Naive thymus-derived CD8-positive, alpha-beta T cell (primary cell): Measurements from ENCODE around the gene SRSF4. TPM values are rescaled to one million over a fixed set of nuclear protein-coding genes. Genes with fewer than 3 reads are reported as not detected.
A peak's percentile ranks its signal among the peaks of the same experiment; 100 is the strongest.
"Not testable (repeated sequence)": the region's sequence is repeated elsewhere in the genome, so short reads cannot be mapped to it uniquely, and the experiment has no call there.

Experiments
- ATAC-seq, 2 donors: fragments of 150-1000 bp; cut with Tn5 transposase in 1 of 2; sonication (Bioruptor Pico), chemical (Tn5 transposase) in 1 of 2; 1 replicate in 1 of 2; 2 replicates in 1 of 2; pipeline ENCODE4 v1.10.0; 2021; ENCODE audit warnings: mild to moderate bottlenecking in 2 of 2, moderate library complexity in 2 of 2
- POLR2A ChIA-PET: fragments of 350-600 bp; sonication (Branson Sonifier 250); formaldehyde crosslinking; loops from one replicate; lab custom pipeline; 2021; ENCODE audit warnings: antibody characterized with exemption; lab: Charles Lee
- DNase-seq, 10 donors: peaks; one replicate each; pipeline versions ENCODE4 v3.0.0 to v3.0.0-alpha.2; 2020 to 2022
- H3K27ac Mint-ChIP-seq, 10 donors: one replicate each; pipeline ENCODE4 v1.8.0; 2020 to 2022; ENCODE audit warnings: mild to moderate bottlenecking in 10 of 10, mixed read lengths in 10 of 10, moderate library complexity in 4 of 10, inconsistent platforms in 1 of 10
- H3K27me3 Mint-ChIP-seq, 5 donors: one replicate each; pipeline ENCODE4 v1.8.0; 2021 to 2022; ENCODE audit warnings: mixed read lengths in 5 of 5
- H3K36me3 Mint-ChIP-seq, 3 donors: one replicate each; pipeline ENCODE4 v1.8.0; 2020 to 2022; ENCODE audit warnings: mixed read lengths in 3 of 3, mild to moderate bottlenecking in 2 of 3, inconsistent platforms in 1 of 3
- H3K4me1 Mint-ChIP-seq, 4 donors: one replicate each; pipeline ENCODE4 v1.8.0; 2021 to 2022; ENCODE audit warnings: mixed read lengths in 4 of 4
- H3K4me3 Mint-ChIP-seq, 10 donors: one replicate each; pipeline ENCODE4 v1.8.0; 2020 to 2022; ENCODE audit warnings: mild to moderate bottlenecking in 10 of 10, mixed read lengths in 10 of 10, moderate library complexity in 6 of 10, inconsistent platforms in 1 of 10
- H3K9me3 Mint-ChIP-seq, 9 donors: one replicate each; pipeline ENCODE4 v1.8.0; 2020 to 2022; ENCODE audit warnings: mixed read lengths in 9 of 9, mild to moderate bottlenecking in 3 of 9, inconsistent platforms in 1 of 9, moderate library complexity in 1 of 9
- polyA plus RNA-seq, 3 donors: library from polyadenylated mRNA; unstranded; fragments of 300-500 nt; fragmentation: Illumina TruSeq; gene quantifications; one replicate each; pipeline ENCODE4 v1.2.3, GENCODE V29; 2021
- total RNA-seq, 8 experiments: library from RNA in 2 of 8; stranded (reverse) in 2 of 8; gene quantifications; one replicate each; pipeline ENCODE4 v1.2.3 and lab custom pipeline; 2021 to 2026

Gene SRSF4
- total and polyA plus RNA-seq, 5 experiments from 2014 or later = 73.2 to 104 (median 83.3) TPM

DNA sequence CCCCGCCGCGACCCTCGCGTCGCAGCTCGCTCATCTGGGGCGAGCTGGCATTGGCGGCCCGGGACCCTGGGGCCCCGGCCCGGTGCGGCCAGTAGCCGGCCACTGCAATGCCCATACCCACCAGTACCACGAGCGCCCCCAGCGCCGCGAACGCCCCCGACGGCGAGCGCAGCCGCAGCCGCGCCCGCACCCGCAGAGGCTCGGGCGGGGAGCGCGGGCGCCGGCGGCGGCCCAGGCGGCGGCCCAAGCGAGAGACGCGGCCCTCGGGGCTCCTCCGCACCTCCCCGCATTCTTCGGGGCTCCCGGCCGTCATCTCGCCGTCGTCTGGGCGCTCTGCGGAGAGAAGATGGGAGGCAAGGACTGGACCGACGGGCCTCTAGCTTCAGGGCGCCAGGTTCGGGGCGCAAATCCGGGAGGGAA, 60.2 kb downstream of the SRSF4 start:
- peak overlapping the region in 3 of 10 donors; percentile 36 to 77 (median 45) for H3K4me3 Mint-ChIP-seq
- peaks cover 8 to 27% (median 12%) of the 10 kb centered on the region in 5 donors for H3K27me3 Mint-ChIP-seq
- peaks cover 0 to 37% (median 10%) of the 10 kb centered on the region in 3 donors for H3K36me3 Mint-ChIP-seq
- peaks cover 11 to 19% (median 13%) of the 10 kb centered on the region in 4 donors for H3K4me1 Mint-ChIP-seq
- peak; percentile 14 to 19 for ATAC-seq
- no peak overlapping the region for H3K27ac Mint-ChIP-seq
- POLR2A ChIA-PET = interaction anchor here (0.9 to 1.4 kb wide), 4 partner anchors 14 to 237 kb away, joined by 3 to 5 read pairs (median 4); partner anchors contain the start of gene SRSF4
- H3K9me3 Mint-ChIP-seq = no peaks in the 10 kb centered on the region
- DNase-seq = peak in 3 of 10 donors; percentile 7 to 22 (median 10)

DNA sequence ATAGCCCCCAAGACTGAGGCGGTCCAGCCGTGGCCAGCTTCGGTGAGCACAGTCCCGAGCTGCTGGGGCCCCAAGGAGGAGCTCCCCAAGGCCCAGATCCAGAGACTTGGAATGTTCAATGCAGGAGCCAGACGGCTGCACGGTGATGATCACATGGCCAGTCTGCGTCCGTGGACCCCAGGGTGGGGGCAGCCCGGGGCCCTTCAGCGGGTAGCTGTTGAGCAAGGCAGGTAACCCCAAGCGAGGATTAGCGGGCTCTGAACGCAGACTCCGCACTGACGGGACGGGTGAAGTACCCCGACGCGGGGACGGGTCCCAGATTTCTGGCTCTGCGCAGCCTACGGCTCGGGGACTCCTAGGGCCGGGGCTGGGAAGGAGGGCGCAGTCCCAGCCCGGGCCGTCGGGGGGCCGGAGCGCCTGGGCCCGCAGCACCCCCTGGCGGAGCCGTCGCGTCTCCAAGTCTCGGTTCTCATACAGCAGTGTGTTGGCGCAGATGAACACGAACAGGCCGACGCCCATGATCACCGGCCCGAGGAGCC, 60.7 kb downstream of the SRSF4 start:
- H3K27ac Mint-ChIP-seq = peak overlapping the region in 2 of 10 donors; percentile 19 to 49
- H3K4me1 Mint-ChIP-seq = peaks cover 10 to 18% (median 13%) of the 10 kb centered on the region in 4 donors
- POLR2A ChIA-PET = interaction anchor here (0.9 to 1.4 kb wide), 3 partner anchors 14 to 61 kb away, joined by 3 to 5 read pairs (median 3); partner anchors contain the start of gene SRSF4
- H3K4me3 Mint-ChIP-seq = peak overlapping the region in 7 of 10 donors; percentile 7 to 68 (median 36)
- H3K27me3 Mint-ChIP-seq = peaks cover 7 to 23% (median 10%) of the 10 kb centered on the region in 5 donors
- no peaks in the 10 kb centered on the region for H3K9me3 Mint-ChIP-seq
- peak; percentile 42 to 74 (median 60) for DNase-seq
- ATAC-seq = peak; percentile 69 to 83
- peaks cover 0 to 42% (median 15%) of the 10 kb centered on the region in 3 donors for H3K36me3 Mint-ChIP-seq

DNA sequence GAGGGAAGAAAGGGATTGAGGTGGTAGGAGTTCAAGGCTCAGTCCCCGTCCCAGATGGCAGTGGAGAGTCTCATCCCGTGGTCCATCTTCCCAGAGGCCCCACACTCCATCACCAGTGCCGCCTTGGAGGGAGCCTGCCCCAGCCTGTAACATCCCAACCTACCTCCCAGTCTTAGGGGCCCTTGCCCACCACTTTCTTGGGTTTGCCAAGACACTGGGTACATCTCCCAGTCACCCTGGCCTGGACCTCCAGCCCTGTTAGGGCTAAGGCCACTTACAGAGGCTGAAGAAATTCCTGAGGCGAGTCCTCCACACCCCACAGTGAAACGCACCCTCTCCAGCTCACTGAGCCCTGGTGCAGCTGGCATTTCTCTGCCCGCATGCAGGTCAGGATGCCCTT, 61.3 kb downstream of the SRSF4 start:
- Mint-ChIP-seq H3K27ac (peak overlapping the region in 1 of 10 donors; percentile 19), H3K9me3 (no peaks in the 10 kb centered on the region), H3K27me3 (peaks cover under 1 to 17% (median 4%) of the 10 kb centered on the region in 5 donors), H3K36me3 (peaks cover 0 to 43% (median 19%) of the 10 kb centered on the region in 3 donors), H3K4me1 (peaks cover 3 to 12% (median 8%) of the 10 kb centered on the region in 4 donors), H3K4me3 (peak overlapping the region in 7 of 10 donors; percentile 7 to 74 (median 19))
- DNase-seq (peak in 1 of 10 donors; percentile 11), ATAC-seq (no peak)
- POLR2A ChIA-PET = interaction anchor here (1.4 kb wide), 2 partner anchors 37 to 62 kb away, joined by 3 to 5 read pairs; partner anchors contain the start of gene SRSF4

DNA sequence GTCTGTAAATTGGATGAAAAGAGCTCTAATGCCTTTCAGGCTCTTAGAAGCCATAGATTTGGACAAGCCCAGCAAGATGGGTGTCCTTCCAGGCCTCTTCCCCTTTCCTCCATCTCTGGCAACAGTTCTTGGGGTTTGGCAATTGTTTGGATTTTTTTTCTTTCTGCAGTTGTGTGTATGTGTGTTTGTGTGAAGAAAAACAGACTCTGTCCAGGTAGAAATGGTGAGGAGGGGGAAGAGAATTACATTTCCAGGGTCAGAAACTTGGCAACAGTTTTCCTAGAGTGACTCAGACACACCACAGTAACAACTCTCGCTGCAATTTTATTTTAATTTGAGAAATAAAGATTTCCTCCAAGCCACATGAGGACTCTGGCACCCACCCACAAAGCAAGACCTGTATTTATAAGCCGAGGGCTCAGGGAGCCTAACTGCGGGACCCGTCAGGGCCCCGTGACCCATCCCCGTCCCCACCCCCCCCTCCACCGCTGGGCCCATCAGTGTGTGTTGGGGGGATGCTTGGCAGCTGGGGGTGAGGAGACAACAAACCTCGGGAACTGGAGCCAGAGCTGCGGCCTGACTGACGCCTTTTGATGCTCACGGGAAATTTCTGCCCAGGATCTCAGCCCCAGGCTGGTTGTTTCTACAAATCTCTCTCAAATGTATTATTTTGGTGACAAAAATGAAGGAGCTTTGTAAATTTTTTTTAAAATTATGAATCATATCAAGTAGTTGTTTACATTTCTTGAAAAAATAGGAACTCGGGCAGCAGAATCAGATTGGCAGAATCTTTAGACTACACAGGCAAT, 62.4 kb downstream of the SRSF4 start:
- H3K27ac Mint-ChIP-seq = peak overlapping the region in 1 of 10 donors; percentile 88
- DNase-seq = no peak
- no peak for ATAC-seq
- H3K4me1 Mint-ChIP-seq = peaks cover 2 to 8% (median 6%) of the 10 kb centered on the region in 4 donors
- no peak overlapping the region for H3K4me3 Mint-ChIP-seq
- no peaks in the 10 kb centered on the region for H3K9me3 Mint-ChIP-seq
- peaks cover 0 to 50% (median 19%) of the 10 kb centered on the region in 3 donors for H3K36me3 Mint-ChIP-seq
- POLR2A ChIA-PET = no interaction called here
- H3K27me3 Mint-ChIP-seq = peaks cover 0 to 11% (median 0%) of the 10 kb centered on the region in 5 donors

- Mint-ChIP-seq H3K9me3 (no peaks in the 10 kb centered on the region), H3K4me3 (no peak overlapping the region), H3K4me1 (peaks cover 0 to 2% (median 0%) of the 10 kb centered on the region in 4 donors), H3K36me3 (peaks cover under 1 to 70% (median 26%) of the 10 kb centered on the region in 3 donors), H3K27me3 (peaks cover 0 to 1% (median 0%) of the 10 kb centered on the region in 5 donors), H3K27ac (peak overlapping the region in 2 of 10 donors; percentile 41 to 72)
- DNase-seq = no peak
- POLR2A ChIA-PET = no interaction called here
- ATAC-seq = no peak
Observed at GRCh38 chr1:29117381-29117780, 64.3 kb downstream of the SRSF4 start.

- H3K9me3 Mint-ChIP-seq = no peaks in the 10 kb centered on the region
- ATAC-seq (no peak), DNase-seq (no peak)
- POLR2A ChIA-PET = no interaction called here
- no peaks in the 10 kb centered on the region for H3K27me3 Mint-ChIP-seq
- H3K36me3 Mint-ChIP-seq = peaks cover 6 to 93% (median 36%) of the 10 kb centered on the region in 3 donors
- no peak overlapping the region for H3K4me3 Mint-ChIP-seq
- peaks cover 0 to 2% (median 0%) of the 10 kb centered on the region in 4 donors for H3K4me1 Mint-ChIP-seq
- H3K27ac Mint-ChIP-seq = no peak overlapping the region
Observed at GRCh38 chr1:29114654-29115053, 67.0 kb downstream of the SRSF4 start.

- no peaks in the 10 kb centered on the region for H3K9me3 Mint-ChIP-seq
- H3K36me3 Mint-ChIP-seq = peaks cover 6 to 96% (median 38%) of the 10 kb centered on the region in 3 donors
- H3K27ac Mint-ChIP-seq = peak overlapping the region in 3 of 10 donors; percentile 6 to 47 (median 7)
- ATAC-seq (no peak), DNase-seq (no peak)
- no peaks in the 10 kb centered on the region for H3K27me3 Mint-ChIP-seq
- H3K4me3 Mint-ChIP-seq = no peak overlapping the region
- H3K4me1 Mint-ChIP-seq = peaks cover 0 to 2% (median 0%) of the 10 kb centered on the region in 4 donors
- POLR2A ChIA-PET = no interaction called here
Observed at GRCh38 chr1:29113413-29114117, 68.1 kb downstream of the SRSF4 start.

DNA sequence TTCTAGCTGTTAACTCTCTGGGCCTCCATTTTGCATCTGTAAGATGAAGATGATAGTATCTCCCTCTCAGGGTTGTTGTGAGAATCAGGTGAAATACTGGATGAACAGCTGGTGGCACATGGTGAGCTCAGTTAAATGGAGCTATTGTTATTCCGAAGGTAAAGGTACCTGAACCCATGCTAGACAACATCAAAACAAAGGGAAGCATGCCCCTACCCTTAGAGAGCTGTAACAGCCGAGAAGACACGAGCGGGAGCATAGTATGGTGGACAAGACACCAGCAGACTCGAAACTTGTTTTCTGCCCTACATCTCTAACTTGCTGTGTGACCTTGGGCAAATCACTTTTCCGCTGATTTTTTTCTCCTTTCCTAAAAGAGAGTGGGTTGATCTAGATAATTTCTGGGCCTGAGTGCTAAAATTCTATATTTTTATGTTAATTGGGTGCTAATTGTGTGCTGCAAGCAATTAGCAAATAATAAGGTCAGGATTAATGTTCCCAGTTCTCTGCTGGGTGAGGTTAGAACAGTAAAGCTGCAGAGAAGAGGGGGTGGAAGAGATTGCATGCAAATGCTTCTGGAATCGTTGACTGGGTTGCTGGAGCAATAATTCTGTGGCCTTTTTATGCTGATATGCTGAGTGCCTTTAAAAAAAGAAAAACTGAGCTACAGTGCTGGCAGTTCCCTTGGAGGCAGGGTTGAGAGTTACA, 68.8 kb downstream of the SRSF4 start:
- Mint-ChIP-seq H3K9me3 (no peaks in the 10 kb centered on the region), H3K27ac (peak overlapping the region in 1 of 10 donors; percentile 68), H3K36me3 (peaks cover 6 to 92% (median 39%) of the 10 kb centered on the region in 3 donors), H3K4me1 (peaks cover 0 to 2% (median 0%) of the 10 kb centered on the region in 4 donors), H3K4me3 (no peak overlapping the region), H3K27me3 (no peaks in the 10 kb centered on the region)
- ATAC-seq = no peak
- POLR2A ChIA-PET = no interaction called here
- no peak for DNase-seq

- not testable (repeated sequence) for H3K27ac Mint-ChIP-seq, ATAC-seq, DNase-seq, H3K27me3 Mint-ChIP-seq, H3K9me3 Mint-ChIP-seq, H3K4me3 Mint-ChIP-seq, H3K4me1 Mint-ChIP-seq
- POLR2A ChIA-PET = interaction anchor here (1.2 kb wide), 1 partner anchor 12 kb away, joined by 3 read pairs; no protein-coding TSS in a partner anchor
- H3K36me3 Mint-ChIP-seq = peaks cover 6 to 76% (median 20%) of the 10 kb centered on the region in 3 donors
Observed at GRCh38 chr1:29108041-29108440, 73.7 kb downstream of the SRSF4 start.

GRCh38 chr1:29105822-29106221, 75.9 kb downstream of the SRSF4 start:
- Mint-ChIP-seq H3K27me3 (no peaks in the 10 kb centered on the region), H3K4me1 (no peaks in the 10 kb centered on the region), H3K36me3 (peaks cover 0 to 72% (median 13%) of the 10 kb centered on the region in 3 donors), H3K9me3 (no peaks in the 10 kb centered on the region), H3K4me3 (peak overlapping the region in 1 of 10 donors; percentile 1), H3K27ac (no peak overlapping the region)
- DNase-seq = no peak
- POLR2A ChIA-PET = interaction anchor here (0.5 kb wide), 1 partner anchor 561 kb away, joined by 3 read pairs; no protein-coding TSS in a partner anchor
- no peak for ATAC-seq

DNA sequence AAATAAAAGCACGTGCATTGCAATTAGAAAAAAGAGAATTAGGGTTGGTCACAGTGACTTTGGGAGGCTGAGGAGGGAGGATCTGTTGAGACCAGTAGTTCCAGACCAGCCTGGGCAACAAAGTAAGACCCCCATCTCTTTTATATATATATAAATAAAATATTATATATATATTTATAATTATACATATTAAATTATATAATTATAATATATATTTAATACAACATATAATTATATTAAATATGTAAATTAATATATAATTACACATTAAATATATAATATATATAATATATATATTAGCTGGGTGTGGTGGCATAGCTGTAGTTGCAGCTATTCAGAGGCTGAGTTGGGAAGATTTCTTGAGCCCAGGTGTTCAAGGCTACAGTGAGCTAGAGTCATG, 81.2 kb downstream of the SRSF4 start:
- Mint-ChIP-seq H3K9me3 (no peaks in the 10 kb centered on the region), H3K36me3 (peaks cover 6 to 80% (median 32%) of the 10 kb centered on the region in 3 donors), H3K27me3 (no peaks in the 10 kb centered on the region), H3K27ac (no peak overlapping the region), H3K4me1 (peaks cover 0 to 7% (median 2%) of the 10 kb centered on the region in 4 donors), H3K4me3 (no peak overlapping the region)
- ATAC-seq (no peak), DNase-seq (no peak)
- POLR2A ChIA-PET = interaction anchor here (1.0 to 1.1 kb wide), 2 partner anchors 22 to 81 kb away, joined by 3 read pairs; partner anchors contain the start of gene SRSF4
